Vagina (tissue), 2 donors: ENCODE measurements around the gene DPP10.

Experiments used
- POLR2A ChIP-seq, 2 donors: fragments of 450-650 bp; IDR thresholded peaks; one replicate each; pipeline ENCODE4 v1.6.1; 2017; ENCODE audit warnings: antibody characterized with exemption in 2 of 2, mild to moderate bottlenecking in 2 of 2, moderate library complexity in 2 of 2
- POLR2AphosphoS5 ChIP-seq, 2 donors: sonication (generic); formaldehyde crosslinking; IDR thresholded peaks; one replicate each; pipeline ENCODE4 v1.9.0; 2017; ENCODE audit warnings: antibody characterized with exemption in 2 of 2, mild to moderate bottlenecking in 2 of 2, low read depth in 1 of 2; ENCODE audit not compliant: insufficient read depth in 1 of 2
- TF ChIP-seq, protein P1 (sequence below), 3 experiments: fragments of 450-650 bp in 2 of 3; fragments of 200-600 bp in 1 of 3; sonication (generic) in 1 of 3; IDR thresholded peaks; one replicate each; pipeline ENCODE4 v1.5.1; 2017 to 2019; ENCODE audit warnings: antibody characterized with exemption in 3 of 3, mild to moderate bottlenecking in 2 of 3, moderate library complexity in 2 of 3

DNA sequence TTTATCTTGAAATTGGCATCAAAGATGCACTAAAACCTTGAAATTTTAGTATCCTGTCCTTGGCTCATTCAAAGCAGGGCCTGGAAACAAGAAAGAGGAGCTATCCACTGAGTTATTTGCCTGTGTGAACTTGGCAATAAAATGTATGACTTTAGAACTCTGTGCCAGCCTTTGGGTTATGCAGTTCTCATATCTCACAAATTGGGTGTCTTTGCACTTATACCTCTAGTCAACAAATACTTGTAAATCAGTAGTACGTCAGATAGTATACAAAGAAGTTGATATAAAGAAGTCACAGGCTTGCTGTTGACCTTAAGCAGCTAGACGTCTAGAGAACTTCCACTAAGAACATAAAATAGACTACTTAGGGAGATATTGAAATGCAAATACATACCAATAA is 1331.9 kb downstream of the DPP10 start:
- TF ChIP-seq, protein P1, sequence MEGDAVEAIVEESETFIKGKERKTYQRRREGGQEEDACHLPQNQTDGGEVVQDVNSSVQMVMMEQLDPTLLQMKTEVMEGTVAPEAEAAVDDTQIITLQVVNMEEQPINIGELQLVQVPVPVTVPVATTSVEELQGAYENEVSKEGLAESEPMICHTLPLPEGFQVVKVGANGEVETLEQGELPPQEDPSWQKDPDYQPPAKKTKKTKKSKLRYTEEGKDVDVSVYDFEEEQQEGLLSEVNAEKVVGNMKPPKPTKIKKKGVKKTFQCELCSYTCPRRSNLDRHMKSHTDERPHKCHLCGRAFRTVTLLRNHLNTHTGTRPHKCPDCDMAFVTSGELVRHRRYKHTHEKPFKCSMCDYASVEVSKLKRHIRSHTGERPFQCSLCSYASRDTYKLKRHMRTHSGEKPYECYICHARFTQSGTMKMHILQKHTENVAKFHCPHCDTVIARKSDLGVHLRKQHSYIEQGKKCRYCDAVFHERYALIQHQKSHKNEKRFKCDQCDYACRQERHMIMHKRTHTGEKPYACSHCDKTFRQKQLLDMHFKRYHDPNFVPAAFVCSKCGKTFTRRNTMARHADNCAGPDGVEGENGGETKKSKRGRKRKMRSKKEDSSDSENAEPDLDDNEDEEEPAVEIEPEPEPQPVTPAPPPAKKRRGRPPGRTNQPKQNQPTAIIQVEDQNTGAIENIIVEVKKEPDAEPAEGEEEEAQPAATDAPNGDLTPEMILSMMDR (IDR thresholded peaks at IDR 0.05): no peak
- TF ChIP-seq POLR2AphosphoS5 (IDR thresholded peaks at IDR 0.05; ENCODE audit: insufficient read depth in 1 of 2, low read depth in 1 of 2) (no peak), POLR2A (IDR thresholded peaks at IDR 0.05) (no peak)
